IMR-90 (cell line): Measurements from ENCODE around the gene DENND2C. TPM values are rescaled to one million over a fixed set of nuclear protein-coding genes. Genes with fewer than 3 reads are reported as not detected.

Experiments
- ATAC-seq: fragments of 200-7000 bp; cut with Tn5 transposase; 2 replicates; pipeline ENCODE4 v1.9.1; 2020; ENCODE audit warnings: low read depth, mild to moderate bottlenecking, moderate library complexity
- BruUV-seq: library from RNA; stranded (reverse); fragments of 400-500 nt; replicated peaks from 2 replicates; lab custom pipeline; 2021; lab: Mats Ljungman, UMichigan
- CTCF ChIA-PET: fragments of 300-600 bp; formaldehyde crosslinking; extraction: SDS; loops from one replicate; lab custom pipeline; 2021; ENCODE audit warnings: antibody characterized with exemption; lab: Yijun Ruan, JAX
- POLR2A ChIA-PET: fragments of 300-600 bp; sonication (Branson Sonifier 250); formaldehyde crosslinking; loops from one replicate; lab custom pipeline; 2022; ENCODE audit warnings: antibody characterized with exemption; ENCODE audit not compliant: unreplicated experiment; lab: Charles Lee
- DNase-seq: peaks from one replicate; pipeline ENCODE4 v3.0.0; 2013
- H2AFZ ChIP-seq: replicated peaks from 2 replicates; pipeline ENCODE3; 2013; ENCODE audit warnings: low read length, mild to moderate bottlenecking; ENCODE audit not compliant: poor library complexity
- H2AK5ac ChIP-seq: 2 replicates; pipeline ENCODE4 v1.6.1; 2013; ENCODE audit warnings: low read depth, low read length, inconsistent platforms
- H2AK9ac ChIP-seq: replicated peaks from 2 replicates; pipeline ENCODE3; 2013; ENCODE audit warnings: mild to moderate bottlenecking, low read depth, low read length, moderate library complexity; ENCODE audit not compliant: poor library complexity
- H2BK120ac ChIP-seq: 2 replicates; pipeline ENCODE4 v1.6.1; 2013; ENCODE audit warnings: low read depth, low read length, inconsistent platforms
- H2BK15ac ChIP-seq: 3 replicates; pipeline ENCODE4 v1.6.1; 2013; ENCODE audit warnings: low read depth, low read length, inconsistent platforms
- H2BK20ac ChIP-seq: 2 replicates; pipeline ENCODE4 v1.6.1; 2013; ENCODE audit warnings: low read depth, mild to moderate bottlenecking, inconsistent platforms, low read length, moderate library complexity
- H2BK5ac ChIP-seq: 2 replicates; pipeline ENCODE4 v1.6.1; 2013; ENCODE audit warnings: mild to moderate bottlenecking, low read depth, low read length, inconsistent platforms; ENCODE audit not compliant: poor library complexity, severe bottlenecking
- H3K14ac ChIP-seq: replicated peaks from 2 replicates; pipeline ENCODE4 v1.6.1; 2013; ENCODE audit warnings: low read depth, low read length, inconsistent platforms
- H3K18ac ChIP-seq: 2 replicates; pipeline ENCODE4 v1.6.1; 2013; ENCODE audit warnings: low read depth, low read length, control low read depth
- H3K23ac ChIP-seq: 2 replicates; pipeline ENCODE4 v1.6.1; 2013; ENCODE audit warnings: low read depth, low read length, inconsistent platforms
- H3K27ac ChIP-seq: 2 replicates; pipeline ENCODE4 v1.5.1; 2013; ENCODE audit warnings: mild to moderate bottlenecking, control low read depth, low read length; ENCODE audit not compliant: insufficient read depth
- H3K27me3 ChIP-seq: 2 replicates; pipeline ENCODE4 v1.6.1; 2013; ENCODE audit warnings: low read length; ENCODE audit not compliant: control insufficient read depth, insufficient read depth
- H3K36me3 ChIP-seq: 2 replicates; pipeline ENCODE4 v1.6.1; 2013; ENCODE audit warnings: low read length, mixed read lengths; ENCODE audit not compliant: control insufficient read depth, insufficient read depth
- H3K4ac ChIP-seq: 2 replicates; pipeline ENCODE4 v1.6.1; 2013; ENCODE audit warnings: low read depth, low read length, inconsistent platforms
- H3K4me1 ChIP-seq: 2 replicates; pipeline ENCODE4 v1.6.1; 2013; ENCODE audit warnings: low read length, mixed read lengths; ENCODE audit not compliant: control insufficient read depth, insufficient read depth
- H3K4me2 ChIP-seq: 2 replicates; pipeline ENCODE4 v1.6.1; 2013; ENCODE audit warnings: low read depth, mild to moderate bottlenecking, control low read depth, low read length, moderate library complexity
- H3K4me3 ChIP-seq: 2 replicates; pipeline ENCODE4 v1.5.1; 2013; ENCODE audit warnings: low read depth, mild to moderate bottlenecking, control low read depth, low read length, moderate library complexity; ENCODE audit not compliant: insufficient read depth
- H3K56ac ChIP-seq: 2 replicates; pipeline ENCODE4 v1.6.1; 2013; ENCODE audit warnings: low read length, inconsistent platforms; ENCODE audit not compliant: insufficient read depth; ENCODE audit errors: extremely low read depth
- H3K79me1 ChIP-seq, 2 experiments: 2 replicates each; pipeline ENCODE4 v1.6.1; 2013; ENCODE audit warnings: low read length in 2 of 2, inconsistent platforms in 1 of 2, low read depth in 1 of 2
- H3K9ac ChIP-seq: 2 replicates; pipeline ENCODE4 v1.6.1; 2013; ENCODE audit warnings: low read depth, low read length, control low read depth
- H3K9me1 ChIP-seq: 2 replicates; pipeline ENCODE4 v1.6.1; 2013; ENCODE audit warnings: low read length, inconsistent platforms; ENCODE audit not compliant: insufficient read depth
- H3K9me3 ChIP-seq: 2 replicates; pipeline ENCODE4 v1.6.1; 2013; ENCODE audit warnings: low read length; ENCODE audit not compliant: control insufficient read depth, insufficient read depth
- H4K20me1 ChIP-seq: 2 replicates; pipeline ENCODE4 v1.6.1; 2013; ENCODE audit warnings: low read length, inconsistent platforms; ENCODE audit not compliant: insufficient read depth
- H4K5ac ChIP-seq: 2 replicates; pipeline ENCODE4 v1.6.1; 2013; ENCODE audit warnings: mild to moderate bottlenecking, low read depth, low read length, control low read depth
- H4K8ac ChIP-seq, 2 experiments: 2 replicates each; pipeline ENCODE4 v1.6.1; 2013; ENCODE audit warnings: low read depth in 2 of 2, low read length in 2 of 2, control low read depth in 1 of 2, inconsistent platforms in 1 of 2
- H4K91ac ChIP-seq: 2 replicates; pipeline ENCODE4 v1.6.1; 2013; ENCODE audit warnings: low read depth, low read length, inconsistent platforms; ENCODE audit not compliant: insufficient read depth
- BHLHE40 ChIP-seq: fragments of 150-350 bp; IDR thresholded peaks from 2 replicates; pipeline ENCODE4 v1.6.1; 2016; ENCODE audit warnings: mild to moderate bottlenecking, low read depth, low read length
- CEBPB ChIP-seq: IDR thresholded peaks from 2 replicates; pipeline ENCODE4 v1.6.1; 2012; ENCODE audit warnings: low read depth, low read length, improper control_type of control experiment
- CHD1 ChIP-seq: IDR thresholded peaks from 2 replicates; pipeline ENCODE4 v1.6.1; 2012; ENCODE audit warnings: low read depth, low read length, improper control_type of control experiment
- FOS ChIP-seq: fragments of 150-350 bp; IDR thresholded peaks from 2 replicates; pipeline ENCODE4 v1.6.1; 2016; ENCODE audit warnings: low read depth, low read length
- MAFK ChIP-seq: IDR thresholded peaks from 2 replicates; pipeline ENCODE4 v1.6.1; 2012; ENCODE audit warnings: low read depth, low read length, improper control_type of control experiment
- MAZ ChIP-seq: IDR thresholded peaks from 2 replicates; pipeline ENCODE4 v1.6.1; 2012; ENCODE audit warnings: low read depth, mild to moderate bottlenecking, low read length, improper control_type of control experiment, moderate library complexity, borderline replicate concordance
- MXI1 ChIP-seq: IDR thresholded peaks from 2 replicates; pipeline ENCODE4 v1.6.1; 2012; ENCODE audit warnings: low read depth, mild to moderate bottlenecking, low read length, moderate library complexity, borderline replicate concordance
- NFE2L2 ChIP-seq: fragments of 150-350 bp; IDR thresholded peaks from 2 replicates; pipeline ENCODE4 v1.6.1; 2016; ENCODE audit warnings: low read depth, mild to moderate bottlenecking, low read length
- POLR2A ChIP-seq: IDR thresholded peaks from 2 replicates; pipeline ENCODE4 v1.6.1; 2012; ENCODE audit warnings: mild to moderate bottlenecking, low read depth, low read length
- RAD21 ChIP-seq: IDR thresholded peaks from 2 replicates; pipeline ENCODE4 v1.6.1; 2012; ENCODE audit warnings: low read length, improper control_type of control experiment
- RCOR1 ChIP-seq: IDR thresholded peaks from 2 replicates; pipeline ENCODE4 v1.6.1; 2012; ENCODE audit warnings: mild to moderate bottlenecking, low read length, improper control_type of control experiment; ENCODE audit not compliant: insufficient replicate concordance
- RFX5 ChIP-seq: IDR thresholded peaks from 2 replicates; pipeline ENCODE4 v1.8.0; 2012; ENCODE audit warnings: low read depth, mild to moderate bottlenecking, low read length, moderate library complexity
- SMC3 ChIP-seq: fragments of 150-350 bp; IDR thresholded peaks from 2 replicates; pipeline ENCODE4 v1.6.1; 2016; ENCODE audit warnings: low read depth, mild to moderate bottlenecking, antibody characterized with exemption, low read length, moderate library complexity
- WGBS, 2 experiments: methylation state at CpG; one replicate each; pipeline versions ENCODE4 v1.1.5 to v1.1.7; 2013; ENCODE audit warnings: missing lambda C conversion rate in 2 of 2; ENCODE audit not compliant: insufficient read length in 1 of 2; ENCODE audit errors: extremely low coverage in 2 of 2; 5-methylcytosine and 5-hydroxymethylcytosine counted together
- dilution Hi-C: fragments of 300-500 bp; cut with HindIII; formaldehyde crosslinking; loops from one replicate; pipeline ENCODE4 v1.14.3; 2018; ENCODE audit warnings: low sequenced_read_pairs; ENCODE audit not compliant: unreplicated experiment
- in situ Hi-C: fragments of 300-500 bp; cut with MboI; formaldehyde crosslinking; loops from 3 replicates; pipeline ENCODE4 v1.14.3; 2019; ENCODE audit warnings: low sequenced_read_pairs, inconsistent platforms, mixed read lengths
- intact Hi-C: fragments of 100-400 bp; cut with micrococcal nuclease; formaldehyde crosslinking; loops from 2 replicates; pipeline ENCODE4 v1.10.0; 2022
- polyA plus RNA-seq, 3 experiments: library from polyadenylated mRNA; depleted of rRNA; stranded (reverse); fragments of >200 nt; gene quantifications; 2 replicates each; pipeline ENCODE4 v1.2.3, GENCODE V29; 2012; ENCODE audit warnings: low replicate concordance in 1 of 3
- total RNA-seq: library from RNA; depleted of rRNA; stranded (reverse); fragments of >200 nt; gene quantifications from 2 replicates; pipeline ENCODE4 v1.2.3, GENCODE V29; 2012
- TF ChIP-seq, protein P1 (sequence below): fragments of 150-350 bp; IDR thresholded peaks from 2 replicates; pipeline ENCODE4 v1.6.1; 2017; ENCODE audit warnings: mild to moderate bottlenecking, antibody characterized with exemption, low read length, low read depth
- TF ChIP-seq, protein P2 (sequence below): conservative IDR thresholded peaks from 2 replicates; pipeline ENCODE4 v1.5.1; 2012; ENCODE audit warnings: mild to moderate bottlenecking, low read depth, low read length, improper control_type of control experiment

DENND2C gene
- total and polyA plus RNA-seq, 2 of the 4 experiments (the other 2 are of a cell fraction): 0.58 to 2.2 TPM

DNA sequence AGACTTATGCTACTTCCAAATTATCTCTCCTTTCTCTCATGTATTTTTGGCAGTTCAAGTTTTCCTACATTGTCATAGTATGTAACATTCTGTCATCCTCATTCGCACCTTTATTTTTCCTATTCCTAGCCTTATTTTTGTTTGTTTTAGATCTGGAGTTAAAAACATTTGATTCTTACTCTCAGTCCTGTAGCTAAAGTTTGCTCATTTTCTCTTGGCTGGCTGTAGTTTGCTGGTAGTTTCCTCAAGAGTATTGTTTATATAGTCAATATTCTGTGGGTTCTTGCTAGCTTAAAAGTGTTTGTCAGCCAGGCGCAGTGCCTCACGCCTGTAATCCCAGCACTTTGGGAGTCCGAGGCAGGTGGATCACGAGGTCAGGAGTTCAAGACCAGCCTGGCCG is 129.0 kb downstream of the DENND2C start:
- Histone ChIP-seq H3K4me2 (no peak overlapping the region), H3K9ac (no peak overlapping the region), H2AFZ (no peak overlapping the region), H3K56ac (no peak overlapping the region), H3K4me3 (no peak overlapping the region), H2BK120ac (no peak overlapping the region), H2BK20ac (no peak overlapping the region), H2AK9ac (no peak overlapping the region), H4K91ac (no peak overlapping the region), H3K27me3 (peaks cover 3% of the 10 kb centered on the region; the same call in 1 of the 2 replicates), H3K4me1 (no peaks in the 10 kb centered on the region), H2BK5ac (no peak overlapping the region), H3K9me1 (no peaks in the 10 kb centered on the region; the same call in 1 of the 2 replicates), H3K9me3 (no peaks in the 10 kb centered on the region), H2AK5ac (no peak overlapping the region), H3K4ac (no peak overlapping the region), H3K23ac (no peak overlapping the region), H3K36me3 (no peaks in the 10 kb centered on the region), H4K5ac (no peak overlapping the region), H3K14ac (no peak overlapping the region), H4K20me1 (no peaks in the 10 kb centered on the region), H3K79me1 (no peaks in the 10 kb centered on the region), H3K27ac (no peak overlapping the region), H4K8ac (no peak overlapping the region), H2BK15ac (no peak overlapping the region), H3K18ac (no peak overlapping the region)
- no TSS peak for BruUV-seq
- intact Hi-C loops (no loop called here), dilution Hi-C loops (no loop called here), in situ Hi-C loops (no loop called here)
- ChIA-PET CTCF (interaction anchor here (0.8 kb wide), 1 partner anchor 14 kb away, joined by 3 read pairs; no protein-coding TSS in a partner anchor), POLR2A (no interaction called here)
- TF ChIP-seq CHD1 (no peak), MAZ (no peak), FOS (no peak), POLR2A (no peak), BHLHE40 (no peak), MAFK (no peak), CEBPB (no peak), RAD21 (no peak), RCOR1 (no peak), MXI1 (no peak), RFX5 (no peak), NFE2L2 (no peak), SMC3 (no peak)
- TF ChIP-seq, protein P1, sequence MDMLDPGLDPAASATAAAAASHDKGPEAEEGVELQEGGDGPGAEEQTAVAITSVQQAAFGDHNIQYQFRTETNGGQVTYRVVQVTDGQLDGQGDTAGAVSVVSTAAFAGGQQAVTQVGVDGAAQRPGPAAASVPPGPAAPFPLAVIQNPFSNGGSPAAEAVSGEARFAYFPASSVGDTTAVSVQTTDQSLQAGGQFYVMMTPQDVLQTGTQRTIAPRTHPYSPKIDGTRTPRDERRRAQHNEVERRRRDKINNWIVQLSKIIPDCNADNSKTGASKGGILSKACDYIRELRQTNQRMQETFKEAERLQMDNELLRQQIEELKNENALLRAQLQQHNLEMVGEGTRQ: no peak
- TF ChIP-seq, protein P2, sequence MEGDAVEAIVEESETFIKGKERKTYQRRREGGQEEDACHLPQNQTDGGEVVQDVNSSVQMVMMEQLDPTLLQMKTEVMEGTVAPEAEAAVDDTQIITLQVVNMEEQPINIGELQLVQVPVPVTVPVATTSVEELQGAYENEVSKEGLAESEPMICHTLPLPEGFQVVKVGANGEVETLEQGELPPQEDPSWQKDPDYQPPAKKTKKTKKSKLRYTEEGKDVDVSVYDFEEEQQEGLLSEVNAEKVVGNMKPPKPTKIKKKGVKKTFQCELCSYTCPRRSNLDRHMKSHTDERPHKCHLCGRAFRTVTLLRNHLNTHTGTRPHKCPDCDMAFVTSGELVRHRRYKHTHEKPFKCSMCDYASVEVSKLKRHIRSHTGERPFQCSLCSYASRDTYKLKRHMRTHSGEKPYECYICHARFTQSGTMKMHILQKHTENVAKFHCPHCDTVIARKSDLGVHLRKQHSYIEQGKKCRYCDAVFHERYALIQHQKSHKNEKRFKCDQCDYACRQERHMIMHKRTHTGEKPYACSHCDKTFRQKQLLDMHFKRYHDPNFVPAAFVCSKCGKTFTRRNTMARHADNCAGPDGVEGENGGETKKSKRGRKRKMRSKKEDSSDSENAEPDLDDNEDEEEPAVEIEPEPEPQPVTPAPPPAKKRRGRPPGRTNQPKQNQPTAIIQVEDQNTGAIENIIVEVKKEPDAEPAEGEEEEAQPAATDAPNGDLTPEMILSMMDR: no peak
- ATAC-seq: no peak
- DNase-seq: no peak
- WGBS, 2 experiments: 20% methylated on average over 1 of the region's 6 CpGs; no CpG with 5 or more reads in 1 of the 2 experiments
